Peyer's patch (tissue), 4 donors: Measurements from ENCODE around the gene DPP4. TPM values are rescaled to one million over a fixed set of nuclear protein-coding genes. Genes with fewer than 3 reads are reported as not detected.

ENCODE experiments used
- DNase-seq, 3 donors: peaks; one replicate each; pipeline ENCODE4 v3.0.0-alpha.2; 2017 to 2019
- H3K27ac ChIP-seq, 4 donors: fragments of 200-600 bp; sonication (generic); one replicate each; pipeline ENCODE4 v1.5.1; 2016 to 2019
- H3K27me3 ChIP-seq, 2 donors: fragments of 200-600 bp; sonication (generic); one replicate each; pipeline ENCODE4 v1.5.1; 2019
- H3K36me3 ChIP-seq, 3 donors: fragments of 200-600 bp; sonication (generic); one replicate each; pipeline ENCODE4 v1.5.1; 2016 to 2019
- H3K4me1 ChIP-seq, 4 donors: fragments of 200-600 bp; sonication (generic); one replicate each; pipeline ENCODE4 v1.5.1; 2016 to 2019
- H3K4me3 ChIP-seq, 4 donors: fragments of 200-600 bp; sonication (generic); 1 replicate in 3 of 4; 2 replicates in 1 of 4; pipeline ENCODE4 v1.5.1; 2016 to 2019; ENCODE audit warnings: mild to moderate bottlenecking in 1 of 4
- H3K9me3 ChIP-seq, 4 donors: fragments of 200-600 bp; sonication (generic); one replicate each; pipeline ENCODE4 v1.5.1; 2016 to 2019; ENCODE audit warnings: mild to moderate bottlenecking in 1 of 4
- CTCF ChIP-seq, 6 experiments: fragments of 450-650 bp in 4 of 6; fragments of 200-600 bp in 2 of 6; sonication (generic) in 1 of 6; IDR thresholded peaks; one replicate each; pipeline ENCODE4 v1.5.1; 2017 to 2019; ENCODE audit warnings: antibody characterized with exemption in 6 of 6, mild to moderate bottlenecking in 3 of 6, moderate library complexity in 1 of 6
- POLR2A ChIP-seq, 2 donors: fragments of 450-650 bp; IDR thresholded peaks; one replicate each; pipeline ENCODE4 v1.5.1; 2017; ENCODE audit warnings: antibody characterized with exemption in 2 of 2, mild to moderate bottlenecking in 2 of 2, moderate library complexity in 2 of 2
- total RNA-seq, 4 donors: library from RNA; depleted of rRNA; stranded (reverse); fragments of >200 nt; gene quantifications; one replicate each; pipeline ENCODE4 v1.1.0, GENCODE V29; 2016

Gene DPP4
- total RNA-seq, 4 donors from 2014 or later = 17.3 to 447 (median 178) TPM

DNA sequence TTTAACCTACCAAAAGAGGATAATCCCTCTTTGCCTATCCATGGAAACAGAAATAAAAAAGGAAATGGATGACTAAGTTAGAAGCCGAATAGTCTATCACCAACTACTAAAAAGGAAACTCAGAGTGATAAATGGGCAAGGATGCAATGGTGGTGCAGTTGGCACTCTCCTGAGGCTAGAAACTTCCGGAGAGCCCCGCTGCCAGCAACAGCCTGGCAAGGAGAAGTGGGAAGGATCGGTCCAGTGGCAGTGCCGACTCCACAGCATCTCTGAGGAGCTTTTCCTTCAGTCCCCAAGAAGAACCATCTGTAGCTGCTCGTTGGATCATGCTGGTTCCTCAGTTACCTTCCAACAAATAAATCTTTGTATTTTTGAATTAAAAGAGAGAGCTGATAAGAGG, 74.7 kb downstream of the DPP4 start:
- Histone ChIP-seq H3K36me3 (peaks cover 0 to 14% (median 0%) of the 10 kb centered on the region in 3 donors), H3K27me3 (no peaks in the 10 kb centered on the region)
- TF ChIP-seq POLR2A (IDR thresholded peaks at IDR 0.05) = no peak
- TF ChIP-seq CTCF (IDR thresholded peaks at IDR 0.05) = no peak

DNA sequence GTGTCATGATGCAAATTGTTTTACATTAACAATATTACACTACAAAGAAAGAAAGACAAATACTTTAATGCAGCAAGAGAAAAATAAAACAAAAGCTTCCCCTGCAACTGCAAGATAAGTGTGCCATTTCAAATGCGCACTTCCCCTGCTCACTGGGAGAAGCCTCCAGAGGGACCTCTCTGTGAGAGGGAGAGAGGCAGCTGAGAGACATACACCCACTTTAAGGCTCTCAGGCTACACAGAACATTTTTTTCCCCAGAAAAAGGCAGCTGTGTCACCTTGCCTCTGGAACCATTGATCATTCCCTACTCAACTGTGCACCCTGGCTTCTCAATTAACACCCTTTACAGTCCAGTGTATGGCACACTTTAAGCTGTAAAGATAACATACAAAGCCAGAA, 75.2 kb downstream of the DPP4 start:
- no peak for DNase-seq
- H3K4me1 ChIP-seq = no peaks in the 10 kb centered on the region
- peaks cover 0 to 12% (median 0%) of the 10 kb centered on the region in 3 donors for H3K36me3 ChIP-seq
- TF ChIP-seq CTCF (IDR thresholded peaks at IDR 0.05) (no peak), POLR2A (IDR thresholded peaks at IDR 0.05) (no peak)
- no peak overlapping the region for H3K27ac ChIP-seq
- H3K4me3 ChIP-seq = no peak overlapping the region
- H3K27me3 ChIP-seq = no peaks in the 10 kb centered on the region
- no peaks in the 10 kb centered on the region for H3K9me3 ChIP-seq

More for the DNA sequence above, 74.7 kb downstream of the DPP4 start:
- Histone ChIP-seq H3K4me1 (no peaks in the 10 kb centered on the region), H3K4me3 (no peak overlapping the region), H3K9me3 (no peaks in the 10 kb centered on the region), H3K27ac (no peak overlapping the region)
- DNase-seq = no peak

- TF ChIP-seq CTCF (IDR thresholded peaks at IDR 0.05) (no peak), POLR2A (IDR thresholded peaks at IDR 0.05) (no peak)
- H3K4me1 ChIP-seq = no peaks in the 10 kb centered on the region
Measured at GRCh38 chr2:161997916-161998471, 76.0 kb downstream of the DPP4 start.

DNA sequence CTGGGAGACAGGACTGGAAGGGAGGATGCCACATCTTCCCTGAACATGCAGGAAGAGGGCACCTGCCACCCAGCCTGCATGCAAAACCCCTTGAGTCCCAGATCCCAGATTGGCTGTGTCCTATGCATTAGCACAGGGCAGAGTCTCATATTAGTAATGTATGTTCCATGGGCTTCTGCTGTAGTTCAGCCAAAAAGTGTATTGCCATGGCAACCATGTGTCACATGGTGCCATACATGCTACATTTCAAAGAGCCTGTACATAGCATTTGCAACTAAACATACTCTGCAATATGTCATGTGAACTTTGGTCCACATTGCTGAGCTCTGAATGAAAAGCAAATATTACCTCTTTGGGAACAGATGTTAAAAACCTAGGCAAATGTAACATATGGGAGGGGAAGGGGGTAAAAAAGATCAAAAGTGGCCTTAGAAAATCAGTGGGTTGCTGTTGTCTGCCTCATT, 78.4 kb downstream of the DPP4 start:
- Histone ChIP-seq H3K36me3 (peaks cover 0 to 2% (median 0%) of the 10 kb centered on the region in 3 donors), H3K4me3 (no peak overlapping the region), H3K27me3 (no peaks in the 10 kb centered on the region), H3K27ac (no peak overlapping the region), H3K9me3 (no peaks in the 10 kb centered on the region), H3K4me1 (no peaks in the 10 kb centered on the region)
- no peak for DNase-seq
- no peak for TF ChIP-seq POLR2A (IDR thresholded peaks at IDR 0.05)
- TF ChIP-seq CTCF (IDR thresholded peaks at IDR 0.05) = no peak

More at GRCh38 chr2:161997916-161998471, 76.0 kb downstream of the DPP4 start:
- no peaks in the 10 kb centered on the region for H3K27me3 ChIP-seq
- no peaks in the 10 kb centered on the region for H3K9me3 ChIP-seq
- H3K36me3 ChIP-seq = peaks cover 0 to 5% (median 0%) of the 10 kb centered on the region in 3 donors
- no peak overlapping the region for H3K27ac ChIP-seq
- DNase-seq = no peak
- no peak overlapping the region for H3K4me3 ChIP-seq

DNA sequence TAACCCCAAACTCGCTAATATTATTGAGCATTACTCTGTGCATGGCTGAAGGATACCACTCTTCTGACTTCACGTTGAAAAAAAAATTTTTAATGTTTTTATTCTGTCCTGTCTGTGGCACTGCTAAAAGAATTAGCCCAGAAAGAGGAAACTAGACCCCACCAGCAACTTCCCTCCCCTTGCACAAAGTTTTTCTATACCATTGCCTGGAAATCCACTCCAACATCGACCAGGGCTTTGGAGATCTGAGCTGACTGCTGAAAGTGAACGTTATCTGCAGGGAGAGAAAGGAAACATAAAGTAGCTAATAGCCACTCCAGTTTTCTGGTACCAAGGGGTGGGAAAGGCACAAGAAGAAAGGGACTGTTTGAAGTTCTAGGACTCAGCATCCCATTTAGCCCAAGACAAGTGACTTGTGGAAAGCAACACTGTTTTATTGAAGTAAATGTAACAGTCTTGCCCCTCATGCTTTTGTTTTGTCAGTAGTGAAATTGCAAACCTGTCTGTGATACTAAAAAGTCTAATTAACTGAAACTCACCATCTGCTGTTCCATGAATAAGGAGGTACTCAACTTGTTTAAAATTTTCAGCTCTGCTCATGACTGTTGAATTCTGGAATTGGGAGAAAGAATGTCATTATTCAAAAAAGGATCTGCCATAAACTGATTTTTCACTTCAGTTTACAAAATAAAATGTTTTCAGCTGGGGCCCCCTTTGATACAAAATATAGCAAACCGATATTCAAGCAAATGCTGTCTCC, 79.1 kb downstream of the DPP4 start:
- no peak overlapping the region for H3K27ac ChIP-seq
- no peaks in the 10 kb centered on the region for H3K9me3 ChIP-seq
- no peaks in the 10 kb centered on the region for H3K27me3 ChIP-seq
- H3K4me1 ChIP-seq = no peaks in the 10 kb centered on the region
- no peak for TF ChIP-seq POLR2A (IDR thresholded peaks at IDR 0.05)
- no peak for TF ChIP-seq CTCF (IDR thresholded peaks at IDR 0.05)
- no peak for DNase-seq
- H3K4me3 ChIP-seq = no peak overlapping the region
- H3K36me3 ChIP-seq = no peaks in the 10 kb centered on the region
